ENCODE data around the gene XPC. TPM values are rescaled to one million over a fixed set of nuclear protein-coding genes. Genes with fewer than 3 reads are reported as not detected.

The XPC gene
- total and polyA plus RNA-seq, 12 donors: 7.3 to 15.8 (median 9.8) TPM

GRCh38 chr3:14145670-14146380 is 32.6 kb downstream of the XPC start:
- 87 to 90% methylated on average over 10 of the region's 10 CpGs for WGBS, 2 donors
- Histone ChIP-seq H3K36me3 (peaks cover 0 to 74% (median 49%) of the 10 kb centered on the region in 9 donors), H3K4me3 (no peak overlapping the region), H3K4me1 (peaks cover 14 to 68% (median 37%) of the 10 kb centered on the region in 9 donors), H3K27me3 (no peaks in the 10 kb centered on the region), H3K9me3 (no peaks in the 10 kb centered on the region), H3K27ac (peak overlapping the region in 9 of 10 donors; percentile 79 to 93 (median 87))
- DNase-seq: no peak
- intact Hi-C loops (cut with DNase I): loop anchor here in 2 of 10 donors (1.0 to 2.0 kb wide), 2 partner anchors 32 to 33 kb away; partner anchors contain the start of genes LSM3 (in 2 of the 2) and XPC (in 2 of the 2)
- ATAC-seq: peak in 1 of 8 donors; percentile 1
- TF ChIP-seq CTCF (IDR thresholded peaks at IDR 0.05): no peak

GRCh38 chr3:14145236-14145635 is 33.2 kb downstream of the XPC start:
- intact Hi-C loops (cut with DNase I): loop anchor here in 2 of 10 donors (1.0 to 2.0 kb wide), 2 partner anchors 33 to 34 kb away; partner anchors contain the start of genes LSM3 (in 2 of the 2) and XPC (in 2 of the 2)
- peak overlapping the region in 3 of 10 donors; percentile 34 to 40 (median 37) for H3K4me3 ChIP-seq
- 89% methylated on average over 9 of the region's 9 CpGs for WGBS, 2 donors
- peaks cover 0 to 75% (median 49%) of the 10 kb centered on the region in 9 donors for H3K36me3 ChIP-seq
- ATAC-seq (no peak), DNase-seq (no peak)
- no peak for TF ChIP-seq CTCF (IDR thresholded peaks at IDR 0.05)
- peak overlapping the region; percentile 33 to 93 (median 84) for H3K27ac ChIP-seq
- H3K9me3 ChIP-seq: no peaks in the 10 kb centered on the region
- H3K27me3 ChIP-seq: no peaks in the 10 kb centered on the region
- H3K4me1 ChIP-seq: peaks cover 14 to 71% (median 37%) of the 10 kb centered on the region in 9 donors

GRCh38 chr3:14144423-14145075 is 33.9 kb downstream of the XPC start:
- Histone ChIP-seq H3K36me3 (peaks cover 0 to 78% (median 49%) of the 10 kb centered on the region in 9 donors), H3K4me3 (peak overlapping the region in 6 of 10 donors; percentile 10 to 40 (median 29)), H3K27me3 (no peaks in the 10 kb centered on the region), H3K4me1 (peaks cover 14 to 71% (median 37%) of the 10 kb centered on the region in 9 donors), H3K27ac (peak overlapping the region; percentile 33 to 93 (median 84)), H3K9me3 (no peaks in the 10 kb centered on the region)
- intact Hi-C loops (cut with DNase I): loop anchor here in 3 of 10 donors (1.0 to 2.0 kb wide), 2 partner anchors 34 kb away; partner anchors contain the start of genes LSM3 (in 3 of the 3) and XPC (in 3 of the 3)
- peak; percentile 65 to 92 (median 88) for ATAC-seq
- no peak for TF ChIP-seq CTCF (IDR thresholded peaks at IDR 0.05)
- DNase-seq: peak; percentile 43 to 88
- WGBS, 2 donors: 10 to 17% methylated on average over 7 of the region's 7 CpGs
